ENCODE data around the gene KCNS3. TPM values are rescaled to one million over a fixed set of nuclear protein-coding genes. Genes with fewer than 3 reads are reported as not detected.

KCNS3 gene
- total and polyA plus RNA-seq, 2 of the 13 experiments (the other 11 are each of a cell fraction or from before 2014, with no cell fraction given), result not detected

- H3K79me2 ChIP-seq (ENCODE audit: insufficient read depth, low read length), result no peaks in the 10 kb centered on the region
- H2AFZ ChIP-seq (ENCODE audit: low read length), result no peak overlapping the region
- no peaks in the 10 kb centered on the region for H3K27me3 ChIP-seq (ENCODE audit: control insufficient read depth in 1 of 2, insufficient read depth in 2 of 2, low read length in 2 of 2)
- ATAC-seq (no peak), FAIRE-seq (no peak), DNase-seq (ENCODE audit: low spot score) (no peak)
- intact Hi-C loops (cut with micrococcal nuclease; ENCODE audit: unreplicated experiment), result no loop called here
- H3K9ac ChIP-seq (ENCODE audit: insufficient read depth, low read depth, low read length), result no peak overlapping the region
- no peak overlapping the region for H3K4me3 ChIP-seq (replicated peaks in 1 of 3; ENCODE audit: insufficient read depth in 1 of 3, low read depth in 2 of 3, low read length in 3 of 3)
- BruUV-seq (replicated peaks), result no TSS peak
- in situ Hi-C loops (cut with HindIII; ENCODE audit: extremely low pct_ligation_motif_present, low pct_unique_long_range_greater_than_20kb), result no loop called here
- H3K9me3 ChIP-seq (ENCODE audit: low read length), result no peaks in the 10 kb centered on the region
- CTCF ChIA-PET (ENCODE audit: low intra/inter-chr PET ratio, low total read pairs), result no interaction called here
- no peaks in the 10 kb centered on the region for H3K36me3 ChIP-seq (replicated peaks in 1 of 2; ENCODE audit: control insufficient read depth in 1 of 2, insufficient read depth in 2 of 2, low read length in 2 of 2)
- H4K20me1 ChIP-seq (ENCODE audit: insufficient read depth, low read length), result no peaks in the 10 kb centered on the region
- POLR2A ChIA-PET, result no interaction called here
- WGBS (ENCODE audit: low lambda C conversion rate), result 2% methylated on average over 4 of the region's 4 CpGs
- H3K27ac ChIP-seq (ENCODE audit: extremely low read length, insufficient read depth, low read length), result no peak overlapping the region
- no peak overlapping the region for H3K4me2 ChIP-seq (ENCODE audit: low read depth, low read length)
- no peak for TF ChIP-seq MAFF (IDR thresholded peaks at IDR 0.05; ENCODE audit: low read depth, low read length)
- no peak for TF ChIP-seq ZNF142 (CRISPR knock-in tag; IDR thresholded peaks at IDR 0.05)
- no peak for TF ChIP-seq ZNF549 (CRISPR knock-in tag; IDR thresholded peaks at IDR 0.05)
- TF ChIP-seq ZC3H13 (CRISPR knock-in tag; IDR thresholded peaks at IDR 0.05), result no peak
- no peak for TF ChIP-seq MYNN (CRISPR knock-in tag; IDR thresholded peaks at IDR 0.05; ENCODE audit: low read depth)
- no peak for TF ChIP-seq SALL1 (CRISPR knock-in tag; IDR thresholded peaks at IDR 0.05)
- TF ChIP-seq ZNF816 (CRISPR knock-in tag; IDR thresholded peaks at IDR 0.05; ENCODE audit: borderline replicate concordance), result no peak
- TF ChIP-seq ZNF251 (CRISPR knock-in tag; IDR thresholded peaks at IDR 0.05), result no peak
- TF ChIP-seq ZNF33B (CRISPR knock-in tag; IDR thresholded peaks at IDR 0.05), result no peak
- no peak for TF ChIP-seq ZBTB33 (CRISPR knock-in tag; IDR thresholded peaks at IDR 0.05)
- no peak for TF ChIP-seq PAX8 (CRISPR knock-in tag; IDR thresholded peaks at IDR 0.05; ENCODE audit: borderline replicate concordance)
- no peak for TF ChIP-seq MBD4 (IDR thresholded peaks at IDR 0.05; ENCODE audit: borderline replicate concordance, low read length)
- no peak for TF ChIP-seq ZKSCAN8 (CRISPR knock-in tag; IDR thresholded peaks at IDR 0.05; ENCODE audit: borderline replicate concordance)
- no peak for TF ChIP-seq ZNF333 (CRISPR knock-in tag; IDR thresholded peaks at IDR 0.05; ENCODE audit: borderline replicate concordance)
- TF ChIP-seq U2AF1 (optimal IDR thresholded peaks at IDR 0.05; ENCODE audit: low read depth, low read length), result no peak
- H3K4me1 ChIP-seq (ENCODE audit: insufficient read depth, low read length), result no peaks in the 10 kb centered on the region
Observed at GRCh38 chr2:17951563-17951962, 73.1 kb downstream of the KCNS3 start.
